Neural cell (in vitro differentiated cells): ENCODE data around the gene TUBGCP4. TPM values are rescaled to one million over a fixed set of nuclear protein-coding genes. Genes with fewer than 3 reads are reported as not detected.

ENCODE experiments used
- H2AFZ ChIP-seq: fragments of 200-600, 300-800 bp; sonication (generic), shearing (Covaris generic); 2 replicates; pipeline ENCODE4 v1.6.0; 2014; ENCODE audit warnings: low read depth, mild to moderate bottlenecking, antibody characterized with exemption, low read length, moderate library complexity
- H3F3A ChIP-seq: fragments of 200-600 bp; shearing (Covaris generic); 2 replicates; pipeline ENCODE4 v1.6.1; 2016; ENCODE audit warnings: mild to moderate bottlenecking, moderate library complexity, mixed read lengths, antibody characterized with exemption, low read length; ENCODE audit not compliant: insufficient read depth, poor library complexity, severe bottlenecking
- H3K27ac ChIP-seq: fragments of 200-600, 300-800 bp; sonication (generic), shearing (Covaris generic); 2 replicates; pipeline ENCODE4 v1.5.1; 2014; ENCODE audit warnings: mild to moderate bottlenecking, low read length, moderate library complexity
- H3K27me3 ChIP-seq: fragments of 300-800, 200-600 bp; sonication (generic), shearing (Covaris generic); 2 replicates; pipeline ENCODE4 v1.6.0; 2014; ENCODE audit warnings: mild to moderate bottlenecking, low read depth, low read length, moderate library complexity; ENCODE audit not compliant: insufficient read depth
- H3K36me3 ChIP-seq: fragments of 300-800, 200-600 bp; sonication (generic), shearing (Covaris generic); 2 replicates; pipeline ENCODE4 v1.5.1; 2014; ENCODE audit warnings: mild to moderate bottlenecking, antibody characterized with exemption, low read length, moderate library complexity; ENCODE audit not compliant: insufficient read depth
- H3K4me2 ChIP-seq: fragments of 300-800, 200-600 bp; sonication (generic), shearing (Covaris generic); 2 replicates; pipeline ENCODE4 v1.6.0; 2014; ENCODE audit warnings: mild to moderate bottlenecking, low read length
- H3K4me3 ChIP-seq: fragments of 300-800, 200-600 bp; sonication (generic), shearing (Covaris generic); 2 replicates; pipeline ENCODE4 v1.5.1; 2014; ENCODE audit warnings: mild to moderate bottlenecking, low read length, moderate library complexity
- H3K79me2 ChIP-seq: fragments of 200-600 bp; shearing (Covaris generic); replicated peaks from 2 replicates; pipeline ENCODE4 v1.6.0; 2014; ENCODE audit warnings: mild to moderate bottlenecking, low read length, moderate library complexity; ENCODE audit not compliant: insufficient read depth
- H3K9ac ChIP-seq: fragments of 300-800, 200-600 bp; sonication (generic), shearing (Covaris generic); 2 replicates; pipeline ENCODE4 v1.6.1; 2016; ENCODE audit warnings: mild to moderate bottlenecking, low read length, mixed read lengths
- H3K9me2 ChIP-seq: fragments of 200-600 bp; shearing (Covaris generic); 2 replicates; pipeline ENCODE4 v1.6.1; 2016; ENCODE audit warnings: mild to moderate bottlenecking, low read length, mixed read lengths; ENCODE audit not compliant: insufficient read depth
- H3K9me3 ChIP-seq: fragments of 200-600, 300-800 bp; sonication (generic), shearing (Covaris generic); 2 replicates; pipeline ENCODE4 v1.6.1; 2016; ENCODE audit warnings: mild to moderate bottlenecking, mixed run types, low read length, moderate library complexity, mixed read lengths
- H4K20me1 ChIP-seq: fragments of 200-600 bp; shearing (Covaris generic); 2 replicates; pipeline ENCODE4 v1.6.1; 2016; ENCODE audit warnings: mild to moderate bottlenecking, mixed run types; ENCODE audit not compliant: insufficient read depth
- CTCF ChIP-seq: fragments of 450-650 bp; IDR thresholded peaks from 2 replicates; pipeline ENCODE4 v1.5.1; 2014; ENCODE audit warnings: antibody characterized with exemption, mild to moderate bottlenecking, moderate library complexity; ENCODE audit not compliant: poor library complexity, severe bottlenecking
- EP300 ChIP-seq: fragments of 450-650 bp; conservative IDR thresholded peaks from 2 replicates; pipeline ENCODE4 v1.6.1; 2014; ENCODE audit warnings: antibody characterized with exemption, mild to moderate bottlenecking, moderate library complexity; ENCODE audit not compliant: poor library complexity, severe bottlenecking
- EZH2 ChIP-seq: fragments of 200-600, 300-800 bp; shearing (Covaris generic), sonication (generic); IDR thresholded peaks from 2 replicates; pipeline ENCODE4 v1.6.1; 2014; ENCODE audit warnings: antibody characterized with exemption, low read length, borderline replicate concordance, mild to moderate bottlenecking; ENCODE audit not compliant: insufficient read depth, poor library complexity, severe bottlenecking
- MXI1 ChIP-seq: fragments of 450-650 bp; conservative IDR thresholded peaks from 2 replicates; pipeline ENCODE4 v1.6.1; 2014; ENCODE audit warnings: antibody characterized with exemption, mild to moderate bottlenecking; ENCODE audit not compliant: poor library complexity, severe bottlenecking
- POLR2AphosphoS5 ChIP-seq: IDR thresholded peaks from 2 replicates; pipeline ENCODE4 v1.6.1; 2012
- RAD21 ChIP-seq: fragments of 450-650 bp; conservative IDR thresholded peaks from 2 replicates; pipeline ENCODE4 v1.6.1; 2014; ENCODE audit warnings: antibody characterized with exemption, mild to moderate bottlenecking, moderate library complexity
- SMC3 ChIP-seq: fragments of 450-650 bp; conservative IDR thresholded peaks from 2 replicates; pipeline ENCODE4 v1.6.1; 2014; ENCODE audit warnings: antibody characterized with exemption, mild to moderate bottlenecking, moderate library complexity; ENCODE audit not compliant: poor library complexity
- TAF1 ChIP-seq: IDR thresholded peaks from 2 replicates; pipeline ENCODE4 v1.6.1; 2012; ENCODE audit warnings: low read depth
- polyA plus RNA-seq: library from polyadenylated mRNA; depleted of rRNA; stranded (reverse); fragments of >200 nt; gene quantifications from 2 replicates; pipeline ENCODE4 v1.2.3, GENCODE V29; 2014
- TF ChIP-seq, protein P1 (sequence below): IDR thresholded peaks from 2 replicates; pipeline ENCODE4 v1.6.1; 2012; ENCODE audit warnings: borderline replicate concordance

TUBGCP4 gene
- polyA plus RNA-seq, 1 donor from 2014 or later: 4.6 TPM

DNA sequence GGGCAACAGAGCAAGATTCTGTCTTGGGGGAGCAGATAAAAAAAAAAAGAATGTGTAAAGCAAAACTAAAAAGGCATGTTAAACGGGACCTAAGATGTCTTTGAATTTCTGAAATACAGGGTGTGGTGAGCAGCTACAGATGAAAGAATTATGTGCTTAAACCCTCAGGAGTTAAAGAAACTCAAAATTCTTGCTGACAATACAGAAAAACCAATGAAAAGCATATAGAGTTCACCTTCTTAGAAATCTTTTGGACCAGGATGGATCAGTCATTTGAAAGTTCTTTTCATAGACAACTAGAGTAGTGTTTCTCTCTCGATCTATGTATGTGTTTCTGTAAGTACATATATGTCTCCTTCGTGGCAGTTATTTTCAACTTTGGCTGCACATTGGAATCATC is 31.4 kb downstream of the TUBGCP4 start:
- Histone ChIP-seq H3F3A (no peaks in the 10 kb centered on the region), H2AFZ (no peak overlapping the region), H3K9me2 (no peaks in the 10 kb centered on the region), H3K79me2 (no peaks in the 10 kb centered on the region), H4K20me1 (no peaks in the 10 kb centered on the region), H3K27ac (no peak overlapping the region), H3K27me3 (no peaks in the 10 kb centered on the region), H3K4me2 (no peak overlapping the region), H3K4me3 (no peak overlapping the region), H3K36me3 (peaks cover 12% of the 10 kb centered on the region), H3K9me3 (no peaks in the 10 kb centered on the region), H3K9ac (no peak overlapping the region)
- TF ChIP-seq EZH2: no peak
- TF ChIP-seq, protein P1, sequence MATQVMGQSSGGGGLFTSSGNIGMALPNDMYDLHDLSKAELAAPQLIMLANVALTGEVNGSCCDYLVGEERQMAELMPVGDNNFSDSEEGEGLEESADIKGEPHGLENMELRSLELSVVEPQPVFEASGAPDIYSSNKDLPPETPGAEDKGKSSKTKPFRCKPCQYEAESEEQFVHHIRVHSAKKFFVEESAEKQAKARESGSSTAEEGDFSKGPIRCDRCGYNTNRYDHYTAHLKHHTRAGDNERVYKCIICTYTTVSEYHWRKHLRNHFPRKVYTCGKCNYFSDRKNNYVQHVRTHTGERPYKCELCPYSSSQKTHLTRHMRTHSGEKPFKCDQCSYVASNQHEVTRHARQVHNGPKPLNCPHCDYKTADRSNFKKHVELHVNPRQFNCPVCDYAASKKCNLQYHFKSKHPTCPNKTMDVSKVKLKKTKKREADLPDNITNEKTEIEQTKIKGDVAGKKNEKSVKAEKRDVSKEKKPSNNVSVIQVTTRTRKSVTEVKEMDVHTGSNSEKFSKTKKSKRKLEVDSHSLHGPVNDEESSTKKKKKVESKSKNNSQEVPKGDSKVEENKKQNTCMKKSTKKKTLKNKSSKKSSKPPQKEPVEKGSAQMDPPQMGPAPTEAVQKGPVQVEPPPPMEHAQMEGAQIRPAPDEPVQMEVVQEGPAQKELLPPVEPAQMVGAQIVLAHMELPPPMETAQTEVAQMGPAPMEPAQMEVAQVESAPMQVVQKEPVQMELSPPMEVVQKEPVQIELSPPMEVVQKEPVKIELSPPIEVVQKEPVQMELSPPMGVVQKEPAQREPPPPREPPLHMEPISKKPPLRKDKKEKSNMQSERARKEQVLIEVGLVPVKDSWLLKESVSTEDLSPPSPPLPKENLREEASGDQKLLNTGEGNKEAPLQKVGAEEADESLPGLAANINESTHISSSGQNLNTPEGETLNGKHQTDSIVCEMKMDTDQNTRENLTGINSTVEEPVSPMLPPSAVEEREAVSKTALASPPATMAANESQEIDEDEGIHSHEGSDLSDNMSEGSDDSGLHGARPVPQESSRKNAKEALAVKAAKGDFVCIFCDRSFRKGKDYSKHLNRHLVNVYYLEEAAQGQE: no peak

DNA sequence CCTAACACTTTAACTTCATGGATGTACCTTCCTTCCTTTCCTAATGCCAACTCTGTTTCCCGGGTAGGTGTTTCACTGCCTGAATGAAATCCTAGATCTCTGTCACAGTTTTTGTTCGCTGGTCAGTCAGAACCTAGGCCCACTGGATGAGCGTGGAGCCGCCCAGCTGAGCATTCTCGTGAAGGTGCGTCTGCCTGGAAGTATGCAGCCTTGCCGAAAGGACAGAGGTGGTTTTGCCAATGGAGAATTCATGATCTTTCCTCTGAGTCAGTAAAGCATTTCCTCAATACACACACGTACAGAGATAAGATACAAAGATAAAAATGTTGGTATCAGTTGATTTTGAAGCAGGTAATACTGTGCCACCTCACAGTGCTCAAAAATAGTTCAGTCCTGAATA is 32.7 kb downstream of the TUBGCP4 start:
- Histone ChIP-seq H3K79me2 (no peaks in the 10 kb centered on the region), H3K4me2 (no peak overlapping the region), H4K20me1 (no peaks in the 10 kb centered on the region), H3K4me3 (no peak overlapping the region), H3K36me3 (peaks cover 19% of the 10 kb centered on the region), H3K9me3 (no peaks in the 10 kb centered on the region), H2AFZ (no peak overlapping the region), H3K9ac (no peak overlapping the region), H3K27ac (no peak overlapping the region), H3F3A (no peaks in the 10 kb centered on the region), H3K27me3 (no peaks in the 10 kb centered on the region), H3K9me2 (no peaks in the 10 kb centered on the region)
- TF ChIP-seq, protein P1: no peak
- TF ChIP-seq RAD21 (no peak), CTCF (no peak), TAF1 (no peak), MXI1 (no peak), EP300 (no peak), SMC3 (no peak), EZH2 (no peak), POLR2AphosphoS5 (no peak)
